NCI-H1417 (cell line): Measurements from ENCODE around the gene CLDN12.
A peak's percentile ranks its signal among the peaks of the same experiment; 100 is the strongest.
"Not testable (repeated sequence)": the region's sequence is repeated elsewhere in the genome, so short reads cannot be mapped to it uniquely, and the experiment has no call there.

ENCODE experiments used
- DNase-seq, 3 experiments: peaks; one replicate each; lab custom pipeline; 2025; lab: John Stamatoyannopoulos, UW

The CLDN12 gene

GRCh38 chr7:90433221-90433620 is 30.0 kb downstream of the CLDN12 start:
- no peak for DNase-seq

- DNase-seq: peak in 1 of 3 experiments; percentile 32
These were observed 42.4 kb downstream of the CLDN12 start for GRCh38 chr7:90445633-90446032.

DNA sequence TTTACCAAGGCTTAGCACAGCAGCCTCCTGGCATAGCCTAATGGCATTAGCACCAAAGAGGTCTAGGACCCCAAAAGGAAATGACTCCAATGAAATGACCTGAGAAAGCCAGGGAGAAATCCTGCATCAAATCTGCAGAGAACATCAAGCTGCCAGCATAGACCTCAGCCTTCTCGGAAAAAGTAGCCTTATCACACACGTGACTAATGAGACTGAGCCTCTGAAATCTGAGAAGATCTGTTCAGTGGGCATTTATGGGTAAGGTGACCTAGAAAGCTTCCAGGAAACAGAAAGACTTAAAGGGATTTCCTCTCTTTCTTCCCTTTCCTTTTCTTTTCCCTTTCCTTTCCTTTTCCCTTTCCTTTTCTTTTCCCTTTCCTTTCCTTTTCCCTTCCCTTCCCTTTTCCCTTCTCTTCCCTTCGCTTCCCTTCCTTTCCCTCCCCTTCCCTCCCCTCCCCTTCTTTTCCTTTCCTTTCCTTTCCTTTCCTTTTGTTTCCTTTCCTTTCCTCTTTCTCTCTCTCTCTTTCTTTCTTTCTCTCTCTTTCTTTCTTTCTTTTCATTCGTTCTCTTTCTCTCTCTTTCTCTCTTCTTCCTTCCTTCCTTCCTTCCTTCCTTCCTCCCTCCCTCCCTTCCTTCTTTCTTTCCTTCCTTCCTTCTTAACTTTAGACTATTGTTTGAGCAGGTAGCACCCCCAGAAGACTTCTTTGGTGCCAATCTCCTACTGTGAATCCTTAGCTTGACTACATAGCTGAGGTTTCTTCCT is 43.1 kb downstream of the CLDN12 start:
- no peak for DNase-seq

DNA sequence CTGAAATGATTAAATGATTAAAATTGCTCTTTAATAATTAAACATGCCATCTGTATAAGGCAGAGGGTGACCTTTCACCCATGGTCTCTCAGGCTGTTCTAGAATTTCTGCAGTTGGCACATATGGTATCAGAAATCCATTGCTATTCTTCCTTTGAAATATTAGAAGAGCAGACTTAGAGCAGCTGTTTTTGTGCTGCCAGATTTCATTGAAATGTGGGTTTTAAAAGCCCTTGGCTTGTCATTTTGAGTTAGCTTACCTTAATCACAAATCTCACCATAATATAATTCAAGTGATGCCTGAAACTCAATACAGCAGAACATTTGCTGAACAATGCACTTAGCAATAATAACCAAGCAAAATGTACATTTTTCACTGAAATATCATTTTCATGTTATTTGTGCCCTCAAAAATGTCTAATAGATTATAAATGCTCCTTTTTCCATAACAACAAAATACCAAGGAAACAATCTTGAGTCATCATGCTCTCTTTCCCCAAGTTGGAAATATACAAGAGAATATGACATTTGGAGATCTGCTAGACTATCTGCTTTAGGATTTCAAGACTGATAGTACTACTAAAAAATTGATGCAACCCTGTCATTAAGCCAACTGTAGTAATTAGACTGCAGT is 50.1 kb downstream of the CLDN12 start:
- no peak for DNase-seq

DNA sequence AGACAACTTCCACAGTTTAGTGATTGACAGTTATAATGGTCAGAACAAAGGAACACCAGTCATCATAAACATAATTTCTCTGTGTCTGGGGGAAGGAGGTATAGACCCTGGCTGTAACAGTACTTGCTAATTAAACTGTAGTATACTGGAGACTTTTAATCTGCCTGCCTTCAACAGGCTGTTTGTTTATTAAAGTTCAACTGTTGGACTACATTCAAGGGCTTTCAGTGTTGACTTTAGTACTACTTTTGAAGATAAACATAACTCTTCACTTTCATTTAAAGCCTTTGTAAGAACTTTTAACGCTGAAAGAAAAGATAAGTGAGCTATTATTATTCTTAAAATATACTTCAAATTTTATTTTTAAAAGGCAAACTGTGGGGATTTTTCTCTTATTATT is 50.7 kb downstream of the CLDN12 start:
- DNase-seq: peak in 1 of 3 experiments; percentile 37

GRCh38 chr7:90455163-90456030 is 52.1 kb downstream of the CLDN12 start:
- DNase-seq: peak; percentile 59 to 84 (median 68)

DNA sequence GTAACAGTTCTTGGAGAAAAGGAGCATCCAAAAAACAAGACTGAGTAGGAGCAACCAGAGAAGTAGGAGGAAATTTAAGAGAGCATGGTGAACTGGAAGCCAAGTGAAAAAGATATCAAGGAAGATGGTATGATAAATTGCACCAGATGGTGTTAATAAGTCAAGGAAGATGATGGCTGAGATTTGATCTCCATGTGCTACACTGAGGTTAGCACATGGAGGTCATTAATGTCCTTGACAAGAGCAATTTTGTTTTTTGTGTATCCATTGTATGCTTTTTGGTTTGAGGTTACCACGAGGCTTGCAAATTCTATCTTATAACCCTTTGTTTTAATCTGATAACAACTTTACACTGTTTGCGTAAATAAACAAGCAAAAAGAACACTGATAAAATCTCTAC is 54.8 kb downstream of the CLDN12 start:
- DNase-seq: no peak

DNA sequence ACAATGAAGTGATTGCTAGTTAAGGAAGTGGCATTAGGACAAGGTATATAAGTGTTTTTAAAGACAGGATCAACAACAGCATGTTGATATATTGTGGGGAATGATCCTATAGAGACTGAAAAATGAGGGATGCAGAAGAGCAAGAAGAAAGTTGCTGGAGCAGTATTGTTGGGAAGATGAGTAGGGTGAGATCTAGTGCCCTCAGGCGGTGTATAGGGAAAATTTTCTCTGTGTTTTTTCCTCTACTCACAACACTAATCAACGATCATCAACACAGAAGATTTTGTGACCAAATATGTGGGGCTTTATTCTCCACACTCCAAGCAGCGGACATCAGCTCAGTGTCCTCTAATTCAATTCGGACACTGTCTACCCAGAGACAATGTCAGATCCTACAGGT is 56.6 kb downstream of the CLDN12 start:
- DNase-seq: no peak

DNA sequence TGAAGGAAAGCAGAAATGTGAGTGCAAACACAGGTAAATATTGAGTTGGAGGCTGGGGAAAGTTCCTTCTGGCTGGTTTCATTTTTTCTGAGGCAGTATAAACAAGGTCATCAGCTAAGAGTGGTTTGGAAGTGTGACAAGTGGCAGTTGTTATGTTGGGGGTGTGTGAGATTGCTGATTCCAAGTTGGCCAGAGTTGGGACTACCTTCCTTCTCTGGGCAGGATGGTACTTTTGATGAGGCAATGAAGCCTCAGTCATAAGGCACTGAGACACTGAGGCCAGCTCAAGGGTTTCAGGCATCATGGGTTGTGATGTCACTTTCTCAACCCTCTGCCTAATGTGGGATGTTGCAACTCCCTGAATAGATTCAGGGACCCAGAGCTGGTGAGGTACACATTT is 58.0 kb downstream of the CLDN12 start:
- DNase-seq: no peak

DNA sequence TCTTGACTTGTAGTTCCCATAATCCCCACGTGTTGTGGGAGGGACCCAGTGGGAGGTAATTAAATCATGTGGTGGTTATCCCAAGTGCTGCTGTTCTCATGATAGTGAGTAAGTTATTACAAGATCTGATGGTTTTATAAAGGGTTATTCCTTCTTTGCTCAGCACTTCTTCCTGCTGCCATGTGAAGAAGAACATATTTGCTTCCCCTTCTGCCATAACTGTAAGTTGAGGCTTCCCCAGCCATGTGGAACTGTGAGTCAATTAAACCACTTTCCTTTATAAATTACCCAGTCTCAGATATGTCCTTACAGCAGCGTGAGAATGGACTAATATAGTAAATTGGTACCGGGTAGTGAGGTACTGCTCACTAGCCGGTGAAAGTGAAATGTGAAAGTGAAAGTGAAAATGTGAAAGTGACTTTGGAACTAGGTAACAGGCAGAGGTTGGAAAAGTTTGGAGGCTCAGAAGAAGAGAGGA is 59.9 kb downstream of the CLDN12 start:
- not testable (repeated sequence) for DNase-seq
